ENCODE data around the gene SPDYA. TPM values are rescaled to one million over a fixed set of nuclear protein-coding genes. Genes with fewer than 3 reads are reported as not detected.

SPDYA gene
- total RNA-seq, 1 donor from 2014 or later = 1.1 TPM

- Mint-ChIP-seq H3K4me3 (peak overlapping the region; percentile 80), H3K36me3 (ENCODE audit: low read depth) (peaks cover 5% of the 10 kb centered on the region), H3K27me3 (ENCODE audit: low read depth) (no peaks in the 10 kb centered on the region), H3K27ac (ENCODE audit: unreplicated experiment) (peak overlapping the region; percentile 39), H3K4me1 (peaks cover 17% of the 10 kb centered on the region), H3K9me3 (no peaks in the 10 kb centered on the region)
- TF ChIP-seq, protein P1, sequence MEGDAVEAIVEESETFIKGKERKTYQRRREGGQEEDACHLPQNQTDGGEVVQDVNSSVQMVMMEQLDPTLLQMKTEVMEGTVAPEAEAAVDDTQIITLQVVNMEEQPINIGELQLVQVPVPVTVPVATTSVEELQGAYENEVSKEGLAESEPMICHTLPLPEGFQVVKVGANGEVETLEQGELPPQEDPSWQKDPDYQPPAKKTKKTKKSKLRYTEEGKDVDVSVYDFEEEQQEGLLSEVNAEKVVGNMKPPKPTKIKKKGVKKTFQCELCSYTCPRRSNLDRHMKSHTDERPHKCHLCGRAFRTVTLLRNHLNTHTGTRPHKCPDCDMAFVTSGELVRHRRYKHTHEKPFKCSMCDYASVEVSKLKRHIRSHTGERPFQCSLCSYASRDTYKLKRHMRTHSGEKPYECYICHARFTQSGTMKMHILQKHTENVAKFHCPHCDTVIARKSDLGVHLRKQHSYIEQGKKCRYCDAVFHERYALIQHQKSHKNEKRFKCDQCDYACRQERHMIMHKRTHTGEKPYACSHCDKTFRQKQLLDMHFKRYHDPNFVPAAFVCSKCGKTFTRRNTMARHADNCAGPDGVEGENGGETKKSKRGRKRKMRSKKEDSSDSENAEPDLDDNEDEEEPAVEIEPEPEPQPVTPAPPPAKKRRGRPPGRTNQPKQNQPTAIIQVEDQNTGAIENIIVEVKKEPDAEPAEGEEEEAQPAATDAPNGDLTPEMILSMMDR (conservative IDR thresholded peaks at IDR 0.05) = no peak
- DNase-seq (ENCODE audit: low read depth, low spot score) = no peak
Observed at GRCh38 chr2:28809927-28810326, 707 bp upstream of the SPDYA start.

DNA sequence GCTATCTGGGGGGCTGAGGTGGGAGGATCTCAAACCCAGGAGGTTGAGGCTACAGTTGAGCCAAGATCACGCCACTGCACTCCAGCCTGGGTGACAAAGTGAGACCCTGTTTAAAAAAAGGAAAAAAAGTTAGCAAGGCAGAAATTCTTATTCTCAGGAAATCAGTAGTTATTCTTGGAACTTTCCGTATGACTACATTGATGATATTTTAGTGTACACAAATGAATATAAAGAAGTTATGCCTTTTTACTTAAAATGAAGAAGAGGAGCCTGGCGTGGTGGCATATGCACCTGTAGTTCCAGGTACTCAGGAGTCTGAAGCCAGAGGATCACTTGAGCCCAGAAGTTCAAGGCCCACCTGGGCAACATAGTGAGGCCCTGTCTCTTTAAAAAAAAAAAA is 7.4 kb downstream of the SPDYA start:
- Mint-ChIP-seq H3K27me3 (ENCODE audit: low read depth) (no peaks in the 10 kb centered on the region), H3K4me1 (peaks cover 3% of the 10 kb centered on the region), H3K9me3 (no peaks in the 10 kb centered on the region), H3K27ac (ENCODE audit: unreplicated experiment) (no peak overlapping the region), H3K4me3 (no peak overlapping the region), H3K36me3 (ENCODE audit: low read depth) (no peaks in the 10 kb centered on the region)
- no peak for DNase-seq (ENCODE audit: low read depth, low spot score)
- TF ChIP-seq, protein P1 (conservative IDR thresholded peaks at IDR 0.05) = no peak

DNA sequence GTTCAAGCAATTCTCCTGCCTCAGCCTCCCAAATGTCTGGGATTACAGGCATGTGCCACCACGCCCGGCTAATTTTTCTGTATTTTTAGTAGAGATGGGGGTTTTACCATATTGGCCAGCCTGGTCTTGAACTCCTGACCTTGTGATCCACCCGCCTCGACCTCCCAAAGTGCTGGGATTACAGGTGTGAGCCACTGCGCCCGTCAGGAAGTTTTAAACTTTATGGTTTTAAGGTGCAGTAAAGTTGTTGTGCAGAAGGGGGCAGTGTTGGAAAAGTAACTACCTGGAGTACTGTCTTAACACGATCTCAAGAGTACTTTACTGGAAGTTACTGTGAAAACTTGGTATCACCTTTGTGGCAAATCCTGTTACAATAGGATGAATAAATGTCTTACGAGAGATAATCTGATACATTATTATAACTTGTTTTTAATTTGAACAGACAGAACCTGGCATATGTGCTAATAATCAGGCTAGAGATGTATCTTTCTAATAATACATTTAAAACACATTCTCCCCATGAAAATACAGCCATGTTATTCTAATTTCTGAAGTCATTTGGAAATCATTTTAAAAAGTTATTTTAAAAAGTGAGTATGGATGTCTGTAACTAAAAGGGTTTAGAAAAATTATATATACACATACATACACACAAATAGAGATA is 10.8 kb downstream of the SPDYA start:
- peaks cover 3% of the 10 kb centered on the region for H3K4me1 Mint-ChIP-seq
- H3K4me3 Mint-ChIP-seq = no peak overlapping the region
- no peak overlapping the region for H3K27ac Mint-ChIP-seq (ENCODE audit: unreplicated experiment)
- no peaks in the 10 kb centered on the region for H3K27me3 Mint-ChIP-seq (ENCODE audit: low read depth)
- TF ChIP-seq, protein P1 (conservative IDR thresholded peaks at IDR 0.05) = peak; percentile 78
- no peaks in the 10 kb centered on the region for H3K36me3 Mint-ChIP-seq (ENCODE audit: low read depth)
- DNase-seq (ENCODE audit: low read depth, low spot score) = peak; percentile 65
- H3K9me3 Mint-ChIP-seq = no peaks in the 10 kb centered on the region

DNA sequence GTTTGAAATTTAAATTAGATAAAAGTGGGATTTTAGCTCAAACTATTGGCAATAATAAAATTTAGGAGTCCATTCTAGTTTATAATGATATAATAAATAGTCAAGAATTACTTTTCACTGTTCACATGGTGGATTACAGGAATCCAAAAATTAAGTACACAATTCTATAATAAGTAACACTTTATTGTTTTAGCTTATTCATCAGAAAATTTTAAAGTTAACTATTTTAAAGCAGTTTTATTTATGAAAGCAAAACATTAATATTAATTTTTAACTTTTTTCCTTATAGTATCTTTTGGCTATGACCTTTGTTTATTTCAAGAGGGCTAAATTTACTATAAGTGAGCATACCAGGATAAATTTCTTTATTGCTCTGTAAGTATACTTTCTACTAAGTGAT is 11.4 kb downstream of the SPDYA start:
- no peak overlapping the region for H3K27ac Mint-ChIP-seq (ENCODE audit: unreplicated experiment)
- TF ChIP-seq, protein P1 (conservative IDR thresholded peaks at IDR 0.05) = no peak
- H3K36me3 Mint-ChIP-seq (ENCODE audit: low read depth) = no peaks in the 10 kb centered on the region
- DNase-seq (ENCODE audit: low read depth, low spot score) = no peak
- no peak overlapping the region for H3K4me3 Mint-ChIP-seq
- H3K27me3 Mint-ChIP-seq (ENCODE audit: low read depth) = no peaks in the 10 kb centered on the region
- no peaks in the 10 kb centered on the region for H3K9me3 Mint-ChIP-seq
- peaks cover 3% of the 10 kb centered on the region for H3K4me1 Mint-ChIP-seq

GRCh38 chr2:28824207-28824606 is 13.6 kb downstream of the SPDYA start:
- no peaks in the 10 kb centered on the region for H3K9me3 Mint-ChIP-seq
- peaks cover 3% of the 10 kb centered on the region for H3K4me1 Mint-ChIP-seq
- H3K27me3 Mint-ChIP-seq (ENCODE audit: low read depth) = no peaks in the 10 kb centered on the region
- no peaks in the 10 kb centered on the region for H3K36me3 Mint-ChIP-seq (ENCODE audit: low read depth)
- no peak overlapping the region for H3K27ac Mint-ChIP-seq (ENCODE audit: unreplicated experiment)
- TF ChIP-seq, protein P1 (conservative IDR thresholded peaks at IDR 0.05) = no peak
- H3K4me3 Mint-ChIP-seq = no peak overlapping the region
- no peak for DNase-seq (ENCODE audit: low read depth, low spot score)

Measured in neural crest cell (in vitro differentiated cells).